Liver (tissue), 9 donors: ENCODE data around the gene ECSCR. TPM values are rescaled to one million over a fixed set of nuclear protein-coding genes. Genes with fewer than 3 reads are reported as not detected.

Source experiments
- DNase-seq: peaks from one replicate; pipeline ENCODE4 v3.0.0-alpha.2; 2017; ENCODE audit warnings: low spot score
- H3K27ac ChIP-seq, 2 donors: one replicate each; pipeline ENCODE4 v1.7.0; 2013; ENCODE audit warnings: inconsistent platforms in 2 of 2, low read length in 2 of 2, control low read depth in 1 of 2, low read depth in 1 of 2, mild to moderate bottlenecking in 1 of 2
- H3K27me3 ChIP-seq, 4 donors: one replicate each; pipeline versions ENCODE4 v1.6.1 to v1.7.0; 2013; ENCODE audit warnings: low read length in 3 of 4, inconsistent platforms in 1 of 4, mild to moderate bottlenecking in 1 of 4, moderate library complexity in 1 of 4; ENCODE audit not compliant: control insufficient read depth in 4 of 4, insufficient read depth in 4 of 4
- H3K36me3 ChIP-seq, 4 donors: one replicate each; pipeline versions ENCODE4 v1.6.1 to v1.7.0; 2013; ENCODE audit warnings: low read length in 3 of 4, mild to moderate bottlenecking in 3 of 4, low read depth in 1 of 4, moderate library complexity in 1 of 4; ENCODE audit not compliant: control insufficient read depth in 4 of 4, insufficient read depth in 3 of 4
- H3K4me1 ChIP-seq, 4 donors: one replicate each; pipeline versions ENCODE4 v1.6.1 to v1.7.0; 2013; ENCODE audit warnings: low read length in 3 of 4, mild to moderate bottlenecking in 3 of 4, moderate library complexity in 1 of 4; ENCODE audit not compliant: control insufficient read depth in 4 of 4, insufficient read depth in 4 of 4
- H3K4me3 ChIP-seq, 3 donors: one replicate each; pipeline versions ENCODE4 v1.6.1 to v1.7.0; 2013; ENCODE audit warnings: low read length in 3 of 3, control low read depth in 1 of 3, low read depth in 1 of 3, mild to moderate bottlenecking in 1 of 3
- H3K9ac ChIP-seq, 2 donors: one replicate each; pipeline ENCODE4 v1.7.0; 2013; ENCODE audit warnings: low read length in 2 of 2, mild to moderate bottlenecking in 2 of 2, moderate library complexity in 2 of 2, control low read depth in 1 of 2, low read depth in 1 of 2
- H3K9me3 ChIP-seq, 4 donors: one replicate each; pipeline versions ENCODE4 v1.6.1 to v1.7.0; 2013; ENCODE audit warnings: low read length in 3 of 4; ENCODE audit not compliant: control insufficient read depth in 4 of 4
- CTCF ChIP-seq: fragments of 150-350 bp; IDR thresholded peaks from 2 replicates; pipeline ENCODE4 v1.5.1; 2017; ENCODE audit warnings: improper control_type of control experiment, low read depth, low read length; ENCODE audit not compliant: missing input control
- FOXA1 ChIP-seq: IDR thresholded peaks from 2 replicates; pipeline ENCODE4 v1.6.1; 2016; ENCODE audit warnings: antibody characterized with exemption
- GABPA ChIP-seq, 2 donors: IDR thresholded peaks in 1 of 2; conservative IDR thresholded peaks in 1 of 2; 2 replicates each; pipeline ENCODE4 v1.6.1; 2016; ENCODE audit warnings: antibody characterized with exemption in 2 of 2, mild to moderate bottlenecking in 1 of 2, moderate library complexity in 1 of 2
- HNF4A ChIP-seq, 2 donors: conservative IDR thresholded peaks; 2 replicates each; pipeline ENCODE4 v1.6.1; 2016; ENCODE audit warnings: antibody characterized with exemption in 2 of 2, mild to moderate bottlenecking in 2 of 2
- HNF4G ChIP-seq: IDR thresholded peaks from 2 replicates; pipeline ENCODE4 v1.6.1; 2016; ENCODE audit warnings: antibody characterized with exemption
- JUND ChIP-seq, 2 donors: IDR thresholded peaks; 2 replicates each; pipeline ENCODE4 v1.6.1; 2016; ENCODE audit warnings: antibody characterized with exemption in 2 of 2
- RAD21 ChIP-seq, 2 donors: IDR thresholded peaks; 2 replicates each; pipeline ENCODE4 v1.6.1; 2016; ENCODE audit warnings: antibody characterized with exemption in 2 of 2, mild to moderate bottlenecking in 2 of 2
- REST ChIP-seq: IDR thresholded peaks from 2 replicates; pipeline ENCODE4 v1.6.1; 2016; ENCODE audit warnings: antibody characterized with exemption, mild to moderate bottlenecking
- RXRA ChIP-seq, 2 donors: IDR thresholded peaks; 2 replicates each; pipeline ENCODE4 v1.6.1; 2017 to 2018; ENCODE audit warnings: antibody characterized with exemption in 2 of 2, mild to moderate bottlenecking in 1 of 2
- SP1 ChIP-seq: IDR thresholded peaks from 2 replicates; pipeline ENCODE4 v1.6.1; 2018; ENCODE audit warnings: antibody characterized with exemption, mild to moderate bottlenecking
- TAF1 ChIP-seq: conservative IDR thresholded peaks from 2 replicates; pipeline ENCODE4 v1.6.1; 2016; ENCODE audit warnings: antibody characterized with exemption, mild to moderate bottlenecking
- ZBTB33 ChIP-seq: IDR thresholded peaks from 2 replicates; pipeline ENCODE4 v1.6.1; 2016; ENCODE audit warnings: antibody characterized with exemption
- WGBS: extraction: QIAGEN DNeasy Blood & Tissue Kit; methylation state at CpG from one replicate; pipeline ENCODE4 v1.1.7; 2013; 5-methylcytosine and 5-hydroxymethylcytosine counted together
- polyA plus RNA-seq, 2 donors: library from polyadenylated mRNA; stranded (reverse) in 1 of 2; unstranded in 1 of 2; fragments of 200-250 nt in 1 of 2; fragments of >200 nt in 1 of 2; fragmentation: Nextera tagmentation in 1 of 2; extraction: Ambion mirVana in 1 of 2; gene quantifications; one replicate each; pipeline versions ENCODE4 v1.2.1 to v1.2.3, GENCODE V29; 2013 to 2015
- total RNA-seq, 2 donors: library from RNA; depleted of rRNA; stranded (reverse); fragments of >200 nt; gene quantifications; one replicate each; pipeline ENCODE4 v1.2.3, GENCODE V29; 2014
- donor health status: healthy.
- donor health status: healthy.
- donor health status: healthy.
- donor health status: healthy.
- donor health status: healthy.

The ECSCR gene
- total and polyA plus RNA-seq, 4 donors, result 3.2 to 4.9 (median 3.5) TPM

- no peak overlapping the region for H3K9ac ChIP-seq
- no peak for TF ChIP-seq GABPA (IDR thresholded peaks at IDR 0.05 in 1 of 2, conservative IDR thresholded peaks at IDR 0.05 in 1 of 2)
- no peak for TF ChIP-seq RAD21 (IDR thresholded peaks at IDR 0.05)
- TF ChIP-seq FOXA1, result no peak
- TF ChIP-seq ZBTB33, result no peak
- no peak for TF ChIP-seq CTCF
- TF ChIP-seq RXRA (IDR thresholded peaks at IDR 0.05), result no peak
- no peak for TF ChIP-seq HNF4G
- no peak for TF ChIP-seq SP1
- TF ChIP-seq JUND (IDR thresholded peaks at IDR 0.05), result no peak
- TF ChIP-seq HNF4A (conservative IDR thresholded peaks at IDR 0.05), result no peak
- no peak for TF ChIP-seq REST
- no peak for TF ChIP-seq TAF1
- H3K36me3 ChIP-seq, result no peaks in the 10 kb centered on the region
- WGBS, result 90% methylated on average over 5 of the region's 5 CpGs
- DNase-seq, result no peak
- H3K27me3 ChIP-seq, result no peaks in the 10 kb centered on the region
- no peak overlapping the region for H3K27ac ChIP-seq
- H3K4me1 ChIP-seq, result no peaks in the 10 kb centered on the region
- H3K4me3 ChIP-seq, result no peak overlapping the region
- no peaks in the 10 kb centered on the region for H3K9me3 ChIP-seq
These were observed 15.4 kb downstream of the ECSCR start for GRCh38 chr5:139446956-139447779.

- H3K9me3 ChIP-seq, result no peaks in the 10 kb centered on the region
- DNase-seq, result no peak
- no peaks in the 10 kb centered on the region for H3K4me1 ChIP-seq
- 73% methylated on average over 7 of the region's 7 CpGs for WGBS
- H3K4me3 ChIP-seq, result no peak overlapping the region
- no peak overlapping the region for H3K27ac ChIP-seq
- H3K9ac ChIP-seq, result no peak overlapping the region
- TF ChIP-seq HNF4A (conservative IDR thresholded peaks at IDR 0.05), result no peak
- no peaks in the 10 kb centered on the region for H3K36me3 ChIP-seq
- H3K27me3 ChIP-seq, result no peaks in the 10 kb centered on the region
These were observed 17.0 kb downstream of the ECSCR start for GRCh38 chr5:139445325-139446170.
